Measurements from ENCODE around the gene PLEKHJ1.

Gene PLEKHJ1

DNA sequence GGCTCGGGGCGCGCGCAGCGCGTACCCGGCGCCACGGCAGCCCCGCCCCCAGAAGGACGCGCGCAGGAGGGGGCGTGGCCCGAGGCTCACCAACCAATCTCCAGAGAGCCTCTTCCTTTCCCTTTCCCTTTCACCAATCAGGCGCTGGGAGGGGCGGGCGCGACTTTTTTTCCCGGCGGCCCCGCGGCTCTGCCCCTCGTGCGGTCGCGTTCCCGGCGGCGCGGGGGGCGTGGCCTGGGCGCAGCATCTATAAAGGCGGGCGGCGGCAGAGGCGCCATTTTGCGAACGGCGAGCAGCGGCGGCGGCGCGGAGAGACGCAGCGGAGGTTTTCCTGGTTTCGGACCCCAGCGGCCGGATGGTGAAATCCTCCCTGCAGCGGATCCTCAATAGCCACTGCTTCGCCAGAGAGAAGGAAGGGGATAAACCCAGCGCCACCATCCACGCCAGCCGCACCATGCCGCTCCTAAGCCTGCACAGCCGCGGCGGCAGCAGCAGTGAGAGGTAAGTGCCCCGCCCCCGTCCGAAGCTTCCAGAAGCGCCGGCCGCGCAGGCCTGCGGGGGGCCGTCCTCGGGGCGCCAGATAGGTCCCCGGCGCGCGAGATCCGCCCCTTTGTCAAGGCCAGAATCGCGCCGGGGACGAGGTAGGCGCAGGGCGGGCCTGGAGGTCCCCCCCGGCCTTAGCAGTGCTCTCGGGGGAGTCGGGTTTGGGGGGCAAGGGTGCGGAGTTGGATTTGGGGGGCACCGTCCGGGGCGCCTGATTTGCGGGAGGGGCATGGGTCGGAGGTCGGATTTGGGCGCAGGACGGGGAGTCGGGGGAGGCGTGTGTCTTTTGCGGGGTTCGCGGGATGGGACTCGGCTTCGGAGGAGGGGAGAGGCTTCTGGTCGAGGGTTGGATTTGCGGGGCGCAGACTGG lies 33.4 kb upstream of the PLEKHJ1 start:
- peak; percentile 99 for DNase-seq

DNA sequence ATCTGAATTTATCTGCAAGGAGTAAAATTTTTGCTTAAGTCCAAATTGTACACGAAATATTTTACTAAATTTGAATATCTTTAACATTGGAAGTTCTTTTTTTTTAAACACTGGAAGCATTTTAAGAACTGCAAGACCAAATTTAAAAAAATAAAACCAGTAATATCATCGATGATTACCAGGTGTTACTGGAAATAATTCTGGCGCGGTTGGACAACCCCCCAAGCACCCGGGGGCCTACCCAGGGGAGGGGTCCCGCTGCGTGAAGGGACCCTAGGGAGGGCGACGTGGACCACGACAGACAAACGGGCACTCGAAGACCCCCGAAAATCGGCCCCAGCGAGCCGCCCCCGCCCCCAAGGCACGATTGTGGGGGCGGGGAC lies 32.7 kb upstream of the PLEKHJ1 start:
- no peak for DNase-seq

- no peak for DNase-seq
These were observed 32.3 kb upstream of the PLEKHJ1 start for GRCh38 chr19:2268480-2268830.

DNA sequence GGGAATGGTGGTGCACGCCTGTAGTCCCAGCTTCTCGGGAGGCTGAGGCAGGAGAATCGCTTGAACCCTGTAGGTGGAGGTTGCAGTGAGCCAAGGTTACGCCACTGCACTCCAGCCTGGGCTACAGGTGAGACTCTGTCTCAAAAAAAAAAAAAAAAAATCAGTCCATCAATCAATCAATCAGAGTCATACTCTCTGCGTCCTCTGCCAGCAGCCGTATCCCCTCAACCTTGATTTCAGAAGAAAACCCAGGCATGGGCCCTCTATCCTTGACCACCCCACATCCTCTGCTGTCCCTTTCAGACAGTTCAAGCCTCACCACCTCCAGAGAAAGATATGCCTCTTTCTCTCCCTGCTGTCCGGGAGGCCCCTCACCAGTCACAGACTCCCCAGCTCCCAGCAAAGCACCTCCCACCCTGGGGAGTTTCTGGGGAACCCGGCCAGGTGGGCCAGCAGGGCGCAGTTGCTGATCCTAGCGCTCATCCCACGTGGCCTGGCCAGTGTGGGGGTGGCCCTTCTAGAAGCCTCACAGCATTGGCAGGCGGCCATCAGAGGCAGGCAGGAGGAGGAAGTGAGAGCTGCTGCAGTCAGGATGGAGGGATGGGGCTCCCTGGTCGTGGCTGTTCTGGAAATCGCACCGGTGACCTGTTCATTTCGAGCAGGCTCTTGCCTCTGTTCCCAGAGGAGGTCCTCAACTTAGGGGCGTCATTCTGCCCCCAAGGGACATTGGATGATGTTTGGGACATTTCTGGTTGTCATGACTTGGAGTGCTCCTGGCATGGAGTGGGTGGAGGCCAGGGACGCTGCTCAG lies 30.3 kb upstream of the PLEKHJ1 start:
- no peak for DNase-seq

DNA sequence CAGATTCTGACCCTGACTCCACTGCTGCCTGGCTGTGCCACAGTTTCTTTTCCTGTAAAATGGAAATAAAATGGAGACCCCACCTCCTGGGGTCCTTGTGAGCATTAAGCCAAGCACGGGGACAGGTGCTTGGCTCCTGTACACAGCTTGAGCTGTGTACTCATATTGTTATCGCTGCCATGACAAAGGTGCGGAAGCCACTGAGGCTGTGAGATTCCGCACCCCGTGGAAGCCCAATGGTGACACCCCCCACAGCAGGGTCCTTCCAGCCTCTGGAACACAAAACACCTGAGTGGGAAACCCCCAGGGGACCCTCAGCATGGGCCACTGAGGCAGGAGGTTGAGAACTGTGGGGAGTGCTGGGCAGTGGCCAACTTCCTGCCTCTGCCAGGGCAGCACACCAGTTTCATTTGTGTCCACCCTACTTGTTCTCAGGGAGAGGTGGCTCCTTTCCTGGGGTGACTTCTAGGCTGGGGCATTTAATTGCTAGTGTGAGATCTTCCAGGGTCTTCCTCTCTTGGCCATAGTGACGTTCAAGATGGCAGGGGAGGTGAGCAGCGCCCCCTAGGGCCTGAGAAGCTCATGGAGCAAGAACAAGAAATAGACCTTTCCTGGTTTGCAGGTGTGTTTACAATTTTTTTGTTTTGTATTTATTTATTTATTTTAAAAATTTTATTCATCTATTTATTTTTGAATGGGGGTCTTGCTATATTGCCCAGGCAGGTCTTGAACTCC lies 25.5 kb upstream of the PLEKHJ1 start:
- peak; percentile 55 for DNase-seq

- no peak for DNase-seq
These were observed 24.2 kb upstream of the PLEKHJ1 start for GRCh38 chr19:2260341-2260805.

DNA sequence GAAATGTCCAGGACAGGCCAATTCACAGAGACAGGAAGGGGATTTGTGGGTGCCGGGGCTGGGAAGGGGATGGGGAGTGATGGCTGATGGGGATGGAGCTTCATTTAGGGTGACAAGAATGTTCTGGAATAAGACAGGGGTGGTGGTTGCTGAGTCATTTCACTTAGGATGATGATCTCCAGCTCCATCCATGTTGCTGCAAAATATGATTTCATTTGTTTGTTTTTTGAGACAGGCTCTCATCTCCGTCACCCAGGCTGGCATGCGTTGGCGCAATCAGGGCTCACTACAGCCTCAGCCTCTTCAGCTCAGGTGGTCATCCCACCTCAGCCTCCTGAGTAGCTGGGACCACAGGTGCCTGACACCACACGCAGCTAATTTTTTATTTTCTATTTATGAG lies 23.2 kb upstream of the PLEKHJ1 start:
- DNase-seq = no peak

- DNase-seq = no peak
These were observed 20.0 kb upstream of the PLEKHJ1 start, which contains the start of gene JSRP1 for GRCh38 chr19:2255982-2256685. JSRP1 (minus strand) TSS chr19:2256417; CDS start chr19:2255314, 1,103 bp downstream.

DNA sequence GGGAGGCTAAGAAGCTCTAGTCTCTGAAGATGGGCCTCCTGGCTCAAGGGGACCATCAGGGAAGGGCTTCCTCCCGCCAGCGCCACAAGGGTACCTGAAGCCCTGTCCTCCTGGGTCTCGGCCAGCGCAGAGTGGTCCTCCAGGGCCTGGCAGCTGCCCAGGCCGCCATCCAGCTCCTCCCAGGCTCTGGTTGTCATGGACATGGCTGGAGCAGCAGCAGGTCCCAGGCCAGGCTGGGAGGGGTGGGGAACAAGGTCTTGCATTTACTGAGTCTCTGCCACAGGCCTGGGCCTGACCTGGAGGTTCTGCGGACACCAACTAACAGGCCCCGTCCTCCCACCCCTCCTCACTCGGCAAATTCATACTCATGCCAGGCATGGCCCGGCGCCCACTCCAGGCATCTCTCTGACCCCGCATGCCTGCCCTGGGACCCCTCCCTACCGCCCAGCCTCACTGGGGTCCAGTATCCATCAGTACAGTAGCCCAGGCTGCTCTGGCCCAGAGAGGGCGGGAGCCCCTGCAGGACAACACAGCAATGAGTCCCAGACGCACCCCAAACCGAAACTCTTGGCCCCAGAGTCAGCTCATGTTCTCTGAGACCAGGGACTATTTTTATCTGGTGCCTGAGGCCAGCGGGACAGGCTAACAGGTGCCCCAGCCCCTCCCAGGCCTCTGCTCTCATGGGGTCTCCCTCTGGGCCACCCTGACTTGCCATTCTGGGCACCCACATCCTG lies 19.1 kb upstream of the PLEKHJ1 start:
- no peak for DNase-seq

- no peak for DNase-seq
These were observed 18.1 kb upstream of the PLEKHJ1 start for GRCh38 chr19:2254064-2254872.

GRCh38 chr19:2253106-2254063 lies 17.3 kb upstream of the PLEKHJ1 start:
- DNase-seq = peak; percentile 56

DNA sequence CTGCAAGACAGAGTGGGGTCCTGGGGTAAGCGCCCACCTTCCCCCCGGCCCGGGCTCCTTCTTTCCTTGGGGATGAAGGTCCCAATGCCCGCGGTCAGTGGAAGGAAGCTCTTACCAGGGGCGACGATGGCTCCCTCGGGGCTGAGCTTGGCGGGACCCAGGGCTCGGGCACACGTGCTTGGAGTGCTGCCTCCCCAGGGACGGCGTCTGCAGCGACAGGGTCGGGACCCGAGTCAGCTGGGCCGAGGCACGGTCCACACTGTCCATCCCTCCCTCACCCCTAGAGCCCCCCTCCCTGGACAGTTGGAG lies 16.6 kb upstream of the PLEKHJ1 start:
- no peak for DNase-seq

- DNase-seq = no peak
These were observed 16.1 kb upstream of the PLEKHJ1 start for GRCh38 chr19:2252055-2252796.

- DNase-seq = no peak
These were observed 15.3 kb upstream of the PLEKHJ1 start for GRCh38 chr19:2251106-2252054.

- no peak for DNase-seq
These were observed 14.6 kb upstream of the PLEKHJ1 start for GRCh38 chr19:2250766-2251105.

- no peak for DNase-seq
These were observed 14.0 kb upstream of the PLEKHJ1 start for GRCh38 chr19:2249880-2250765.

Data from activated CD4-positive, alpha-beta T cell treated with anti-CD3 and anti-CD28 coated beads, Interleukin-2, amount 50 U/mL, for 1 hour (primary cell).